Spinal cord (tissue), 10 donors: ENCODE results near the gene CTBP2. TPM values are rescaled to one million over a fixed set of nuclear protein-coding genes. Genes with fewer than 3 reads are reported as not detected.

Experiments used
- DNase-seq, 6 donors: peaks; one replicate each; pipeline versions ENCODE4 v3.0.0 to v3.0.0-alpha.2; 2013 to 2015; ENCODE audit warnings: low spot score in 6 of 6, low read depth in 4 of 6
- H3K27ac ChIP-seq: one replicate; pipeline ENCODE4 v1.5.1; 2013; ENCODE audit warnings: low read depth, low read length, control low read depth
- H3K27me3 ChIP-seq: one replicate; pipeline ENCODE4 v1.6.1; 2013; ENCODE audit warnings: low read length; ENCODE audit not compliant: control insufficient read depth, insufficient read depth
- H3K36me3 ChIP-seq: one replicate; pipeline ENCODE4 v1.6.1; 2013; ENCODE audit warnings: low read length; ENCODE audit not compliant: control insufficient read depth, insufficient read depth
- H3K4me1 ChIP-seq: one replicate; pipeline ENCODE4 v1.6.1; 2013; ENCODE audit warnings: low read length; ENCODE audit not compliant: control insufficient read depth, insufficient read depth
- H3K4me3 ChIP-seq: one replicate; pipeline ENCODE4 v1.5.1; 2013; ENCODE audit warnings: low read depth, low read length, control low read depth
- H3K9me3 ChIP-seq: one replicate; pipeline ENCODE4 v1.6.1; 2013; ENCODE audit warnings: low read length; ENCODE audit not compliant: control insufficient read depth, insufficient read depth
- WGBS: methylation state at CpG from one replicate; pipeline ENCODE4 v1.1.5; 2013; ENCODE audit warnings: missing lambda C conversion rate; ENCODE audit not compliant: insufficient coverage; 5-methylcytosine and 5-hydroxymethylcytosine counted together
- polyA plus RNA-seq, 2 donors: library from polyadenylated mRNA; unstranded; fragments of 120-200 nt; gene quantifications; one replicate each; pipeline ENCODE4 v1.2.1, GENCODE V29; 2013; ENCODE audit not compliant: insufficient read length in 2 of 2
- total RNA-seq, 2 donors: library from RNA; depleted of rRNA in 1 of 2; stranded (reverse); fragments of 120-200 nt in 1 of 2; fragments of >200 nt in 1 of 2; gene quantifications; one replicate each; pipeline versions ENCODE4 v1.2.3 to v1.2.4, GENCODE V29; 2013 to 2014
- donor health status: healthy.

Gene CTBP2
- total and polyA plus RNA-seq, 4 donors, result 44.2 to 96.2 (median 83.9) TPM

- no peaks in the 10 kb centered on the region for H3K27me3 ChIP-seq
- no peaks in the 10 kb centered on the region for H3K9me3 ChIP-seq
- DNase-seq, result no peak
- no peaks in the 10 kb centered on the region for H3K4me1 ChIP-seq
- peaks cover 10% of the 10 kb centered on the region for H3K36me3 ChIP-seq
- no CpG with 5 or more reads among the region's 1 CpG for WGBS
- no peak overlapping the region for H3K27ac ChIP-seq
- no peak overlapping the region for H3K4me3 ChIP-seq
Observed at GRCh38 chr10:124984376-124984775, 176.0 kb downstream of the CTBP2 start.

DNA sequence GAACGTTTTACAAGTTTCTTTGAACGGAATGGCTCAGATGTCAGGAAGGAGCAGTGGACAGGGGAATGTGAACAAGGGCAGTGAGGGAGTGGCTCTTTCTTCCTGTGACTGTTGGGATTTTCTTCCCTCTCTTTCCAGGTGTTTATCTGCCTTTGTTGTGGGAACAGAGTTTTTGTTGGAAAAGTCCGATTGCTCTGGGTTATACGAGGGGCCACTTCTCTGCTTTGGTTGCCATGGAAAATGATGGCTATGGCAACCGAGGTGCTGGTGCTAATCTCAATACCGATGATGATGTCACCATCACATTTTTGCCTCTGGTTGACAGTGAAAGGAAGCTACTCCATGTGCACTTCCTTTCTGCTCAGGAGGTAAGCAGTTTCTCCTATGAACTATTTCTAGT, 177.0 kb downstream of the CTBP2 start:
- no peak overlapping the region for H3K27ac ChIP-seq
- DNase-seq, result no peak
- H3K4me1 ChIP-seq, result peaks cover 5% of the 10 kb centered on the region
- no peak overlapping the region for H3K4me3 ChIP-seq
- no peaks in the 10 kb centered on the region for H3K27me3 ChIP-seq
- WGBS, result 32% methylated on average over 5 of the region's 6 CpGs
- peaks cover 10% of the 10 kb centered on the region for H3K36me3 ChIP-seq
- no peaks in the 10 kb centered on the region for H3K9me3 ChIP-seq

GRCh38 chr10:124978376-124978725, 182.0 kb downstream of the CTBP2 start:
- WGBS, result no CpG with 5 or more reads among the region's 5 CpGs
- H3K36me3 ChIP-seq, result peaks cover 7% of the 10 kb centered on the region
- H3K9me3 ChIP-seq, result no peaks in the 10 kb centered on the region
- peaks cover 11% of the 10 kb centered on the region for H3K4me1 ChIP-seq
- H3K27me3 ChIP-seq, result no peaks in the 10 kb centered on the region
- no peak overlapping the region for H3K4me3 ChIP-seq
- DNase-seq, result peak in 1 of 6 donors; percentile 52
- H3K27ac ChIP-seq, result no peak overlapping the region

DNA sequence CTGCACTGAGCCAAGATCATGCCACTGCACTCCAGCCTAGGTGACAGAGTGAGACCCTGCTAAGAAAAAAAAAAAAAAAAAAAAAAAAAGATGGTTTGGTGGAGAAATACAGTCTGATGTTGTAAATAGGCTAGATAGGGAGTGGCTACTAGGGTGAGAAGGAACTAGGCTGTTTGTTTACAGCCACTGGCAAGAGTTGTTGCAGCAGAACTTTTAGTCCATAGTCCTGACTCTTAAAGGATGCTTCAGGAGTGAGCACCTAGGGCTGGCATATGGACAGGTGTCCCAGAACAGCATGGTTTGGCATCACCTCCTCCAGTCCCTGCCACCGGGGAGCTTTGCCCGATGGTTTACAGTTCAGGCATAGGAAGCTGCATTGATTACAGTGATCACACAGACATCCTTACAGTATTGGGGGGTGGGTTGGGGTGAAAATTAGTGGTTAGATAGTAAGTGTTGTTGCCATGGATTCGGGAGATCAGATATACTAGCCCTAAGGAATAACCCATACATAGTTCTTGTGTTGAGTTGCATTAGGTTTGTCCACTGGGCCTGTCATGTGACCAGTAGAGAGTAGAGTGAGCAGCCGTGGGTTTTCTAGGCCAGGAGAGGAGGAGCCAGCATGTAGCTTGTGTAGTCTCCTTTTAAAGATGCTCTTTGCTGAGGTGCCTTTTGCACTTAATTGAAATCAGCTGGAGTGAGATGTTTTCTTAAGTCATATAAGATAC, 182.6 kb downstream of the CTBP2 start:
- DNase-seq, result no peak
- H3K4me1 ChIP-seq, result peaks cover 11% of the 10 kb centered on the region
- no peaks in the 10 kb centered on the region for H3K27me3 ChIP-seq
- no peak overlapping the region for H3K4me3 ChIP-seq
- peaks cover 7% of the 10 kb centered on the region for H3K36me3 ChIP-seq
- H3K9me3 ChIP-seq, result no peaks in the 10 kb centered on the region
- no peak overlapping the region for H3K27ac ChIP-seq
- 11% methylated on average over 1 of the region's 4 CpGs for WGBS

DNA sequence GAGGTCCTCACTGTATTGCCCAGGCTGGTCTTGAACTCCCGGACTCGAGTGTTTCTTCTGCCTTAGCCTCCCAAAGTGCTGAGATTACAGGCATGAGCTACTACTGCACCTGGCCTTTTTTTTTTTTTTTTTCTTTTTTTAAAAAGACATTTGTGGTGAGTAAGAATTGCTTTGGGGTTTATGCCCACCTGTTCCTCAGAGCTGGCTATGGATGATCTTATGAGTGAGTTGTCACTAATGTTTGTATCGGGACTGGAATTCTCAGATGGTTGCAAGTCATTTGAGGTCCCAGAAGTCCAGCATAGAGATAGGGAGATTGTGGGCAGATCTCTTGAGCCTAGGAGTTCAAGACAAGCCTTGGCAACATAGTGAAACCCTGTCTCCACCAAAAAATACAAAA, 183.2 kb downstream of the CTBP2 start:
- Histone ChIP-seq H3K36me3 (peaks cover 7% of the 10 kb centered on the region), H3K27me3 (no peaks in the 10 kb centered on the region), H3K4me1 (peaks cover 11% of the 10 kb centered on the region), H3K4me3 (no peak overlapping the region), H3K27ac (no peak overlapping the region), H3K9me3 (no peaks in the 10 kb centered on the region)
- 100% methylated on average over 3 of the region's 3 CpGs for WGBS
- no peak for DNase-seq

- 78% methylated on average over 5 of the region's 5 CpGs for WGBS
- H3K27me3 ChIP-seq, result no peaks in the 10 kb centered on the region
- no peak overlapping the region for H3K27ac ChIP-seq
- H3K9me3 ChIP-seq, result no peaks in the 10 kb centered on the region
- H3K4me1 ChIP-seq, result peaks cover 13% of the 10 kb centered on the region
- peaks cover 7% of the 10 kb centered on the region for H3K36me3 ChIP-seq
- no peak overlapping the region for H3K4me3 ChIP-seq
- no peak for DNase-seq
Observed at GRCh38 chr10:124975977-124976514, 184.3 kb downstream of the CTBP2 start.

DNA sequence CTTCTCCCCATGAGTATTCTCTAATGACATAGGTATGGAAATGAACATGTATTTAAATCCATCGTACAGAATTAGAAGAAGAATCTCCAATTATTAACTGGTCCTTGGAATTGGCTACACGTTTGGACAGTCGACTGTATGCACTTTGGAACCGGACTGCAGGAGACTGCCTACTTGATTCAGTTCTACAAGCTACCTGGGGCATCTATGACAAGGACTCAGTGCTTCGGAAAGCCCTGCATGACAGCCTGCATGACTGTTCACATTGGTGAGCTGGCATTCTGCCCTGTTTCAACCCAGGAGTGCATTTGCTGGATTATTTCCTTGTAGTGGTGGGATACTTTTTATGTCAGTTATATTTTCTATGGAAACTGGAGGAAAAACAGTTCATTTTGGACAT, 186.2 kb downstream of the CTBP2 start:
- H3K9me3 ChIP-seq, result no peaks in the 10 kb centered on the region
- H3K4me1 ChIP-seq, result peaks cover 23% of the 10 kb centered on the region
- 88% methylated on average over 5 of the region's 5 CpGs for WGBS
- H3K27me3 ChIP-seq, result no peaks in the 10 kb centered on the region
- no peak overlapping the region for H3K27ac ChIP-seq
- peaks cover 7% of the 10 kb centered on the region for H3K36me3 ChIP-seq
- DNase-seq, result peak in 1 of 6 donors; percentile 41
- no peak overlapping the region for H3K4me3 ChIP-seq

GRCh38 chr10:124972637-124973036, 187.7 kb downstream of the CTBP2 start:
- Histone ChIP-seq H3K9me3 (no peaks in the 10 kb centered on the region), H3K4me1 (peaks cover 18% of the 10 kb centered on the region), H3K27me3 (no peaks in the 10 kb centered on the region), H3K36me3 (peaks cover 11% of the 10 kb centered on the region), H3K4me3 (no peak overlapping the region), H3K27ac (no peak overlapping the region)
- 100% methylated on average over 3 of the region's 7 CpGs for WGBS
- no peak for DNase-seq

DNA sequence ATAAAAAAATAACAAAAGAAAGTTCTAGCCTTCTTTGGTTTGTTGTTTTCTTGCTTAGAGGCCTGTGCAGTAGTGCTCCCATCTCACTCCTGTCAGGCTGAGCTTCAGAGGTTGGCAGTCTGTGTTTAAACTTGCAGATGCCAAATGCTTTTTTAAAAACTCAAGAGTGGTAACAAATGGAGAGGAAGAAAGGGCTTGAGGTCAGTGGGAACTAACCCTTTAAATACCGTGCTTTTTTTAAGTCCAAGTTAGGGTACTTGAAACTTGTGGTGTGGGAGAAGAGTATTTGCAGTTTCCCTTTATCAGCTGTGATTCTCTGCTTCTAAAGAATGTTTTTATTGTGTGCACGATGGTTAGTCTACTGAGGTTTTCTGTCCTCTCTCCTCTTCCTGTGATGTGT, 189.1 kb downstream of the CTBP2 start:
- peak in 1 of 6 donors; percentile 48 for DNase-seq
- H3K27ac ChIP-seq, result peak overlapping the region; percentile 67
- H3K4me3 ChIP-seq, result no peak overlapping the region
- H3K27me3 ChIP-seq, result no peaks in the 10 kb centered on the region
- H3K9me3 ChIP-seq, result no peaks in the 10 kb centered on the region
- 57% methylated on average over 1 of the region's 2 CpGs for WGBS
- H3K4me1 ChIP-seq, result peaks cover 18% of the 10 kb centered on the region
- H3K36me3 ChIP-seq, result peaks cover 17% of the 10 kb centered on the region

- no peaks in the 10 kb centered on the region for H3K9me3 ChIP-seq
- H3K27ac ChIP-seq, result no peak overlapping the region
- no peak for DNase-seq
- peaks cover 10% of the 10 kb centered on the region for H3K36me3 ChIP-seq
- no peaks in the 10 kb centered on the region for H3K27me3 ChIP-seq
- peaks cover 12% of the 10 kb centered on the region for H3K4me1 ChIP-seq
- WGBS, result 81% methylated on average over 2 of the region's 2 CpGs
- no peak overlapping the region for H3K4me3 ChIP-seq
Observed at GRCh38 chr10:124967255-124967654, 193.1 kb downstream of the CTBP2 start.
